ENCODE data around the gene PNPLA3. TPM values are rescaled to one million over a fixed set of nuclear protein-coding genes. Genes with fewer than 3 reads are reported as not detected.

PNPLA3 gene
- total and polyA plus RNA-seq, 2 experiments from 2014 or later: 17.1 to 17.3 TPM

- no peak for TF ChIP-seq EZH2phosphoT487 (IDR thresholded peaks at IDR 0.05; ENCODE audit: low read depth, severe bottlenecking, unreplicated experiment)
- no peak for TF ChIP-seq EZH2 (IDR thresholded peaks at IDR 0.05; ENCODE audit: borderline replicate concordance)
- TF ChIP-seq CTCF (IDR thresholded peaks at IDR 0.05; ENCODE audit: poor library complexity): no peak
- Histone ChIP-seq H2AFZ (no peak overlapping the region), H3K27ac (no peak overlapping the region), H3K27me3 (no peaks in the 10 kb centered on the region), H3K4me3 (no peak overlapping the region), H4K20me1 (ENCODE audit: insufficient read depth, poor library complexity, severe bottlenecking) (peaks cover 2% of the 10 kb centered on the region), H3K4me2 (no peak overlapping the region), H3K36me3 (replicated peaks; ENCODE audit: insufficient read depth, low read depth) (no peaks in the 10 kb centered on the region), H3K9me2 (replicated peaks; ENCODE audit: insufficient read depth) (no peaks in the 10 kb centered on the region), H3K79me2 (peaks cover 2% of the 10 kb centered on the region), H3K4me1 (ENCODE audit: insufficient read depth) (no peaks in the 10 kb centered on the region), H3K9me3 (ENCODE audit: low read depth) (no peaks in the 10 kb centered on the region)
- DNase-seq (ENCODE audit: low spot score): no peak
- 97% methylated on average over 9 of the region's 10 CpGs for WGBS (ENCODE audit: low lambda C conversion rate, missing lambda C conversion rate)
Observed at GRCh38 chr22:43995798-43996169, 72.2 kb downstream of the PNPLA3 start.

- no peaks in the 10 kb centered on the region for H3K27me3 ChIP-seq
- H4K20me1 ChIP-seq (ENCODE audit: insufficient read depth, poor library complexity, severe bottlenecking): peaks cover 2% of the 10 kb centered on the region
- no peak overlapping the region for H3K4me3 ChIP-seq
- no peaks in the 10 kb centered on the region for H3K36me3 ChIP-seq (replicated peaks; ENCODE audit: insufficient read depth, low read depth)
- H3K4me2 ChIP-seq: no peak overlapping the region
- TF ChIP-seq EZH2phosphoT487 (IDR thresholded peaks at IDR 0.05; ENCODE audit: low read depth, severe bottlenecking, unreplicated experiment) (no peak), EZH2 (IDR thresholded peaks at IDR 0.05; ENCODE audit: borderline replicate concordance) (no peak), CTCF (IDR thresholded peaks at IDR 0.05; ENCODE audit: poor library complexity) (no peak)
- no peak for DNase-seq (ENCODE audit: low spot score)
- H3K4me1 ChIP-seq (ENCODE audit: insufficient read depth): no peaks in the 10 kb centered on the region
- H3K79me2 ChIP-seq: peaks cover 2% of the 10 kb centered on the region
- no peak overlapping the region for H3K27ac ChIP-seq
- WGBS (ENCODE audit: low lambda C conversion rate, missing lambda C conversion rate): 91% methylated on average over 44 of the region's 45 CpGs
- no peaks in the 10 kb centered on the region for H3K9me3 ChIP-seq (ENCODE audit: low read depth)
- no peaks in the 10 kb centered on the region for H3K9me2 ChIP-seq (replicated peaks; ENCODE audit: insufficient read depth)
- no peak overlapping the region for H2AFZ ChIP-seq
Observed at GRCh38 chr22:43996170-43996980, 72.8 kb downstream of the PNPLA3 start.

GRCh38 chr22:43996981-43997265, 73.3 kb downstream of the PNPLA3 start:
- WGBS (ENCODE audit: low lambda C conversion rate, missing lambda C conversion rate): 82% methylated on average over 8 of the region's 8 CpGs
- H3K9me3 ChIP-seq (ENCODE audit: low read depth): no peaks in the 10 kb centered on the region
- peaks cover 2% of the 10 kb centered on the region for H4K20me1 ChIP-seq (ENCODE audit: insufficient read depth, poor library complexity, severe bottlenecking)
- H3K4me3 ChIP-seq: no peak overlapping the region
- no peaks in the 10 kb centered on the region for H3K9me2 ChIP-seq (replicated peaks; ENCODE audit: insufficient read depth)
- H3K4me1 ChIP-seq (ENCODE audit: insufficient read depth): no peaks in the 10 kb centered on the region
- H3K79me2 ChIP-seq: peaks cover 2% of the 10 kb centered on the region
- TF ChIP-seq EZH2 (IDR thresholded peaks at IDR 0.05; ENCODE audit: borderline replicate concordance): no peak
- TF ChIP-seq EZH2phosphoT487 (IDR thresholded peaks at IDR 0.05; ENCODE audit: low read depth, severe bottlenecking, unreplicated experiment): no peak
- no peak for TF ChIP-seq CTCF (IDR thresholded peaks at IDR 0.05; ENCODE audit: poor library complexity)
- no peak overlapping the region for H3K27ac ChIP-seq
- H2AFZ ChIP-seq: no peak overlapping the region
- H3K27me3 ChIP-seq: no peaks in the 10 kb centered on the region
- H3K4me2 ChIP-seq: no peak overlapping the region
- H3K36me3 ChIP-seq (replicated peaks; ENCODE audit: insufficient read depth, low read depth): no peaks in the 10 kb centered on the region
- no peak for DNase-seq (ENCODE audit: low spot score)

Other genes with a start within 250 kb of the PNPLA3 start
- gene EFCAB6, start 111.5 kb upstream of the PNPLA3 start, total RNA-seq: 1.0 and 2.1 TPM in 2 replicates
- gene EFCAB6, start 111.5 kb upstream of the PNPLA3 start, polyA plus RNA-seq: 0.59 and 2.7 TPM in 2 replicates
- 0.60 and 1.1 TPM in 2 replicates for gene SULT4A1, start 61.3 kb upstream of the PNPLA3 start, total RNA-seq
- gene SULT4A1, start 61.3 kb upstream of the PNPLA3 start, polyA plus RNA-seq: 1.7 and 2.8 TPM in 2 replicates
- 0.57 TPM in 1 of 2 replicates, not detected in the other for gene PNPLA5, start 31.8 kb upstream of the PNPLA3 start, total RNA-seq
- gene PNPLA5, start 31.8 kb upstream of the PNPLA3 start, polyA plus RNA-seq: 0.11 and 0.45 TPM in 2 replicates
- gene SAMM50, start 31.6 kb downstream of the PNPLA3 start, total RNA-seq: 37.6 and 52.7 TPM in 2 replicates
- 48.2 and 53.5 TPM in 2 replicates for gene SAMM50, start 31.6 kb downstream of the PNPLA3 start, polyA plus RNA-seq
- gene PARVB, start 100.5 kb downstream of the PNPLA3 start, total RNA-seq: 8.0 and 10.2 TPM in 2 replicates
- 11.2 and 13.9 TPM in 2 replicates for gene PARVB, start 100.5 kb downstream of the PNPLA3 start, polyA plus RNA-seq

All from hepatocyte (in vitro differentiated cells).